NCI-H2029 treated with DMSO at 0.1 percent for 48 hours (cell line): Measurements from ENCODE around the gene PDCD5.
"Not testable (repeated sequence)": the region's sequence is repeated elsewhere in the genome, so short reads cannot be mapped to it uniquely, and the experiment has no call there.

Source experiments
- DNase-seq: peaks from one replicate; lab custom pipeline; 2025; lab: John Stamatoyannopoulos, UW

Gene PDCD5

DNA sequence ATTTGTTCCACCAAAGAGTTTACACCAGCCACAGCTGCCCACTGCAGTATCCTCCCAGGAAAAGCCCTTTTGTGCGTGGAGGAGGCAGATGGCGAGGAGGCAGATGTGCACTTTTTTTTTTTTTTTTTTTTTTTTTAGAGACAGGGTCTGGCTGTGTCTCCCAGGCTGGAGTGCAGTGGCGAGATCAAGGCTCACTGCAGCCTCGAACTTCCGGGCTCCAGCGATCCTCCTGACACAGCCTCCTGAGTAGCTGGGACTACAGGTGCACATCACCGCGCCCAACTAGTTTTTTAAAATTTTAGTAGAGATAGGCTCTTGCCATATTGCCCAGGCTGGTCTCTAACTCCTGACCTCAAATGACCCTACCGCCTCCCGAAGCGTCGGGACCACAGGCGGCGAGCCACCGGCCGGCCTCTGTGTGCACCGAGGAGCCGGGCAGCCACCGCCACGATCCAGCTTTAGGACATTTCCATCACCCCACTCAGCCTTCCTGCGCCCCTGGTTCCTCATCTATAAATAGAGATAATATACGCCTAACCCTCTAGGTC lies 563 bp upstream of the PDCD5 start:
- DNase-seq = no peak

- no peak for DNase-seq
Measured at GRCh38 chr19:32581705-32582179, 752 bp downstream of the PDCD5 start.

DNA sequence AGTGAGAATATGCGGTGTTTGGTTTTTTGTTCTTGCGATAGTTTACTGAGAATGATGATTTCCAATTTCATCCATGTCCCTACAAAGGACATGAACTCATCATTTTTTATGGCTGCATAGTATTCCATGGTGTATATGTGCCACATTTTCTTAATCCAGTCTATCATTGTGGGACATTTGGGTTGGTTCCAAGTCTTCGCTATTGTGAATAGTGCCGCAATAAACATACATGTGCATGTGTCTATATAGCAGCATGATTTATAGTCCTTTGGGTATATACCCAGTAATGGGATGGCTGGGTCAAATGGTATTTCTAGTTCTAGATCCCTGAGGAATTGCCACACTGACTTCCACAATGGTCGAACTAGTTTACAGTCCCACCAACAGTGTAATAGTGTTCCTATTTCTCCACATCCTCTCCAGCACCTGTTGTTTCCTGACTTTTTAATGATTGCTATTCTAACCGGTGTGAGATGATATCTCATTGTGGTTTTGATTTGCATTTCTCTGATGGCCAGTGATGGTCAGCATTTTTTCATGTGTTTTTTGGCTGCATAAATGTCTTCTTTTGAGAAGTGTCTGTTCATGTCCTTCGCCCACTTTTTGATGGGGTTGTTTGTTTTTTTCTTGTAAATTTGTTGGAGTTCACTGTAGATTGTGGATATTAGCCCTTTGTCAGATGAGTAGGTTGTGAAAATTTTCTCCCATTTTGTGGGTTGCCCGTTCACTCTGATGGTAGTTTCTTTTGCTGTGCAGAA lies 6.9 kb downstream of the PDCD5 start:
- DNase-seq = not testable (repeated sequence)

GRCh38 chr19:32594021-32594420 lies 13.0 kb downstream of the PDCD5 start:
- DNase-seq = no peak

- DNase-seq = no peak
Measured at GRCh38 chr19:32595491-32595890, 14.5 kb downstream of the PDCD5 start.

DNA sequence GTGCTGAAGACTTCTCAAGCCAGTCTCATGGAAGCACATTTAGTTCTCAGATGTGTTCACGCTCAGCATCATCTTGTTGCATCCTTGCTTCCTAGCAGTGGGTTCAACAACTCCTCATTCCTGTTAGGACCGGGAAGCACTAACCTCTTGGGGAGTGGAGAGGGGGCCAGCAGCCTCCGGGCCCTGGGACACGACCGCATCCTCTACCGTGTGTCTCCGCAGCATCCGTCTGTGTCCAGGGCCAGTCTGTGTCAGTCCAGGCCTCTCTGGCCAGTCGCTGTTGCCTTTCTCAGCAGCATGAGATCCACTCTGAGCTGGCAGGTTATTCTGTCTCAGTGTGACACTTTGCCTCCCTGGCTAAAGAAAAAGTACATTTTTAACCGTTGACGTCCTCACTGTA lies 17.0 kb downstream of the PDCD5 start:
- no peak for DNase-seq

DNA sequence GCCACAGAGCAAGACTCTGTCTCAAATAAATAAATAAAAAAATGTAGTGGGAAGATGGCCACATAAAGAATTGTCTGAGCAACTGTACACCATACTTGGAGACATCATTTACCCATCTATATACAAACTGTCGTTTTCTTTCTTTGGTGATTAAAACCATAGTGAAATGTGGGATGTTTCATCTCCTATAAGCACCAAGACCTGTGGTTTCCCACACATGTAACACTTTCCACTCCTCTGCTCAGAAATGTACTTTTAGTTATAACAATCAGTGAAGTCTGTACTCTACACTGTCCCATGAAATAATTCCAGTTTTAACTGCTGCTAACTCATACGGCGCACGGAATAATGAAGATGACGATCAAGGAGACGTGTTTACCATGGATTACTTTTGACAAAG lies 18.3 kb downstream of the PDCD5 start:
- DNase-seq = no peak

- peak; percentile 15 for DNase-seq
Measured at GRCh38 chr19:32599736-32600157, 18.8 kb downstream of the PDCD5 start.

DNA sequence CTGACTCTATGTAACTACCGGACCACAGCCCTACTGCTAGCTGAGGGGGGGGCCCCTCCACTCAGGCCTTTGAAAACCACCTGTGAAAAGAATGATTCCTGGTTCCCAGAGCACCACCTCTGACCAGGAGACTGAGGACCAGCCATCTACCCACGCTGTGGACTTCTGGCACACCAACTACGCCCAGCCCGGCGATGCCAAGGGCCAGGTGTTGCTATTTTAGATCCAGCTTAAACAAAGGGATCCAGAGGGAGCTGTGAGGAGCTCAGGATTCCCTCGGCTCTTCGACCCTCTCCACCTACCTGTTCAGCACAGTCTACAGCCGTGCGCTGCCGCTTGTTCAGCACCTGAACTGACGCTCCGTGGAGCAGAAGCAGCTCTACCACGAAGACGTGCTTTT lies 23.0 kb downstream of the PDCD5 start:
- DNase-seq = no peak

- no peak for DNase-seq
Measured at GRCh38 chr19:32605544-32605943, 24.6 kb downstream of the PDCD5 start.

DNA sequence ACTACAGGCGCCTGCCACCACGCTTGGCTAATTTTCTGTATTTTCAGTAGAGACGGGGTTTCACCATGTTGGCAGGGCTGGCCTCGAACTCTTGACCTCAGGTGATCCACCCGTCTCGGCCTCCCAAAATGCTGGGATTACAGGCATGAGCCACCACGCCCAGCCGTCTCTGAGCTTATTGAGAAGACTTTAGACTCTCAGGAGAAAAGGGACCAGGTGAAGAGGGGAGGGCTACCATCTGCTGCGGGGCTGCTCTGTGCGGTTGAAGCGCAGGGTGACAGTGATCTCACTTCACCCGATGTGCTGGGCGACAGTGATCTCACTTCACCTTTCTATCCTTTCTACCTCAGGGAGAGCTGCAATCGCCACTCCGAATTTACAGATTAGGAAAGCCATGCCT lies 25.3 kb downstream of the PDCD5 start:
- no peak for DNase-seq

DNA sequence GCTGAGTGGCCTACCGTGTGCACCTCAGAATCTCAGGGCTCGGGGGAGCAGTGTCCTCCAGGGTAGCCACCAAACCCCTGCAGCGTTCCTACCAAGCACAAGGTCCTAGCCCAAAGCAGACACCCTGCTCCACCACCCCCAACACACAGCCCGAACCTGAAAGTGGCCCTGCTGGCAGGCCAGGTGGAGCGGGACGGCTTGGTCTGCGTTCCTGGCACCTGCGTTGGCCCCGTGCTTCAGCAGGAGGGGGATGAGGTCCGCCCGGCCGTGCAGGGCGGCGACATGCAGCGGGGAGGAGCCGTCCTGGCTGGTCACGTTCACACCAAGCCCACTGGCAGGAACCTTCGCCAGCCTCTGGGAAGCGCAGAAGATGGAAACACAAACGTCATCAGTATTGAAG lies 26.5 kb downstream of the PDCD5 start:
- DNase-seq = no peak

GRCh38 chr19:32611161-32611560 lies 30.2 kb downstream of the PDCD5 start:
- DNase-seq = no peak

DNA sequence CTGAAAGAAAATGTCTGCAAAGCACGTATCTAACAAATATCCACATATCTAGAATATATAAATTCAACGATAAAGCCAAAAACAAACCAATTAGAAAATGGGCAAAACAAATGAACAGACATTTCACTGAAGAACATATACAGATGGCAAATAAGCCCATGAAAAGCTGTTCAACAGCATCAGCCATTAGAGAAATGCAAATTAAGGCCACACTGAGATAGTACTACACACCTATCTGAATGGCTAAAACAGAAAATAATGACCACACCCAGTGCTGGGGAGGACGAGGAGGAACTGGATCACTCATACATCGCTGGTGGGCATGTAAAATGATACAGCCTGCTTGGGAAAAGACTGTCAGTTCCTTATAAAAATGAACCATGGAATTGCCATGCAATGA lies 32.0 kb downstream of the PDCD5 start:
- DNase-seq = no peak

- no peak for DNase-seq
Measured at GRCh38 chr19:32614916-32615315, 33.9 kb downstream of the PDCD5 start.

DNA sequence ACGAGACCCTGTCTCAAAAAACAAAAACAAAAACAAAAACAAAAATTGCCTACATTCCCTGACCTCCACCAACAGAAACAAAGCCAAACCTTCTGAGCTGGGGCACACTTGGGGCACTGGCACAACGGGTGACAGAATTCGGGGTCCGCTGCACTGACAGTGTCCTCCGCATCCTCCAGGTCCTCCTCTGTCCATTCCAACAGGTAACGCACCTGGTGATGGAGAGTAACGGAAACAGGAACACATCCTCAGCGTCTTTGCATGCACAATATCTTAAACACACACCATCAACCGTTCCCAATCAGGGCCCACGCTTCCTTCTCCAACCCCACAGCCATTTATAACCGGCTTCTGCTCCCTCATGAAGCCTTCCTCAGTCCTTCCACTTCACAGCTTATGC lies 34.6 kb downstream of the PDCD5 start:
- no peak for DNase-seq

DNA sequence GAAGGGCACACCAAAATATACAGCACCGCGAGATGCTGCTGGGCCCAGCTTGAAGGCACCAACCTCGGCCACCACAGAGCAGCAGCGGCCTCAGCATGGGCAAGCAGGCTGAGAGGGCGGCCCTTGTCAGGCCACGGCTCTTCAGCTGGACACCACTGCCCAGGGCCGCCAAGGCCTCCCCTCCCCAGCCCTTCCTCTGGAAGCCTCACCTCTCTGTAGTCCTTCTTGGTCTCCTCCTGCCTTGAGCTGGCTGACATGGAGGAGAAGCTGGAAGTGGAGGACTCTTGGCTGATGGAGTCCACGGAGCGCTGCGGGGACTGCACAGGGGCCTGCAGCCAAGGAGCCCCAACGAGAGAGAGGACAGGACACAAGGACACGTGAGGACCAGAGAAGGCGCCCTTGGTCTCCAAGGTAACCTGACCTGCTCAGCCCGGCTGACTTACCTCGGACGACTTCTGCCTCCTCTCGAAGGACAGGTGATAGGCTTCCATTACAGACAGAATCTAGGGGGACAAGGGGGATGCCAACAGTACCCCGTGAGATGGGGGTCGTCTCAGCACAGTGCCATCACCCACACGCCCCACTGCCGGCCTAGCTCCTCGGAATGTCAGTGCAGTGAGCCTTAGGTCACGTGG lies 38.2 kb downstream of the PDCD5 start:
- DNase-seq = no peak

DNA sequence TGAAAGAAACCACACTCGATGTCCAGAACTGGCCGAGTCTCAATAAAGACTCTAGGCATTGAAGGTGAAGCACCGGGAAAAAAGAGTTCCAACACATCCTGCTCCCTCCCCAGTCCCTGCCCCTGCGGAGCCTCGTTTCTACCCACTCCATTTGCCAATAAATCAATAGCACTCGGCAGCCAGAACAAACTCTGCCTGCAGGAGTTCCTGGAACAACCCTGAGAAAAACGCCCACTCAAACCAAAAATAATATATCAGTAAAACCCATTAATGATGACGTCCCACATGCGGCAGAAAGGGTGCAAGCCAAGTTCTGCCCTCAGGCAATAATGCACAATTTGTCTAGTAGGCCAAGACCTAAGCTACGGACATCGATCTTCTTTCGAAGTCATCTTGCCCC lies 41.0 kb downstream of the PDCD5 start:
- no peak for DNase-seq

DNA sequence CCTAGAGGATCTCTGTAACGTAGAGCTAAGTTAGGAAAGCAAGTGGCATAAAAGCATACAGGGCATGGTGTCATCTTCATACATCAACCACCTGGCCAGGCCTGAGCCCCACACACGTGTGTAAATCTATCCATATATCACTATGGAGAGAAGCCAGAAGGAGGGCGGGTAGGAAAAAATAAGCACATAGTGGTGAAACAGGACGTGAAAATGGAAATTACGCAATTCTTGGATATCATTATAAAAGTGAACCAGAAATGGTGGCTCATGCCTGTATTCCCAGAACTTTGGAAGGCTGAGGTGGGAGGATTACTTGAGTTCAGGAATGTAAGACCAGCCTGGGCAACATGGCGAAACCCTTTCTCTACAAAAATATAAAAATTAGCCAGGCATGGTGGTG lies 43.4 kb downstream of the PDCD5 start:
- no peak for DNase-seq

DNA sequence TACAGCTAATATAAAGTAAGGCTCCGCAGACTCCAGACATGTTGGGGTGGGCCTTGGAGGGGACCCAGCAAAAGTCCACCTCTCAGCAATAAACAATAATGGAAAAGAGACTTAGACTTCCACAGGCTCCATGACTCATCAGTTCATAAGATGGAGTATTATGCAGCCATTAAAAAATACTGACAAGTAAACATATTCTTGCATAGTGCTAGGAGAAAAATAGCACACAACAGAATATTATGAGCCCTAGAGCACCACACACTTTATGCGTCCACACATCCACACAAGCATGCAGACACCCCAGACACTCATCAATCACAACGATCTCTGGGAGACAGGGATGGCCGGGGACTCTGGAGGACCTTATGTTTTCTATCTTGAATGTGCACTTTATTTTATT lies 46.0 kb downstream of the PDCD5 start:
- no peak for DNase-seq

GRCh38 chr19:32627714-32628270 lies 46.8 kb downstream of the PDCD5 start:
- DNase-seq = no peak

DNA sequence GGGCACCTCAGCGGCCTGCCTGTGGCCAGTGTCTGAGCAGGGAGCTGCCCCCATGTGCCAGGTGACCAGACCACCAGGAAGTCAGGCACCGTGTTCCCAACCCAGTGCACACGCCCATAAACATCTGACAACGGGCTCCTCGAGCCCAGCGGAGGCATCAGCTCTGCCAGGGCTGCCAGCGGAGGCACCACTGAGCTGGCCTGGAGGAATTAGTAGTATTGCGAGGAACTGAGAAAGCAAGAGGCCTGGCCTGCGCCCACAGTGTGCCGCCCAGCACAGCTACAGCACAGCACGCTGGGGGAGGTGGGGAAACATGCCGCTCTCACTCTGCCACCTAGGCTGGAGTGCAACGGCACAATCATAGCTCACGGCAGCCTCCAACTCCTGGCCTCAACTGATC lies 49.3 kb downstream of the PDCD5 start:
- DNase-seq = no peak

GRCh38 chr19:32631381-32631780 lies 50.4 kb downstream of the PDCD5 start:
- no peak for DNase-seq
